ENCODE data around the gene IL3RA.

DNA sequence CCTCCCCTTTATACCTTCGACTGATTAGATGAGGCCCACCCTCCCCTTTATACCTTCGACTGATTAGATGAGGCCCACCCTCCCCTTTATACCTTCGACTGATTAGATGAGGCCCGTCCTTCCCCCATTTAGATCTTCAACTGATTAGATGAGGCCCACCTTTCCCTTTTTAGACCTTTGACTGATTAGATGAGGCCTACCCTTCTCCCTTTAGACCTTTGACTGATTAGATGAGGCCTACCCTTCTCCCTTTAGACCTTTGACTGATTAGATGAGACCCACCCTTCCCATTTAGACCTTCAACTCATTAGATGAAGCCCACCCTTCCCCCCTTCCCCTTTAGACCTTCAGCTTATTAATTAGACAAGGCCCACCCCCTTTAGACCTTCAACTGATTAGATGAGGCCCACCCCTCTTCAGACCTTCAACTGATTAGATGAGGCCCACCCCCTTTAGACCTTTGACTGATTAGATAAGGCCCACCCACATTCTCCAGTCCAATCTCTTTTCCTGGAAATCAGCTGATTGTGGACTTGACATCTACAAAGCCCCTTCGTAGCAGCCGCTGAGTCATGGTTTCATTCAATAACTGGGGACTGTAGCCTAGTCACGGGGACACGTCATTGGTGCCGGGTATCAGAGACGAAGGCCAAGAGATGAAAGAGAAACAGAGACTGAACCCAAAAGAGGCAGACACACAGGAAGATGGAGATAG, 28.8 kb upstream of the IL3RA start:
- TF ChIP-seq, protein P1, sequence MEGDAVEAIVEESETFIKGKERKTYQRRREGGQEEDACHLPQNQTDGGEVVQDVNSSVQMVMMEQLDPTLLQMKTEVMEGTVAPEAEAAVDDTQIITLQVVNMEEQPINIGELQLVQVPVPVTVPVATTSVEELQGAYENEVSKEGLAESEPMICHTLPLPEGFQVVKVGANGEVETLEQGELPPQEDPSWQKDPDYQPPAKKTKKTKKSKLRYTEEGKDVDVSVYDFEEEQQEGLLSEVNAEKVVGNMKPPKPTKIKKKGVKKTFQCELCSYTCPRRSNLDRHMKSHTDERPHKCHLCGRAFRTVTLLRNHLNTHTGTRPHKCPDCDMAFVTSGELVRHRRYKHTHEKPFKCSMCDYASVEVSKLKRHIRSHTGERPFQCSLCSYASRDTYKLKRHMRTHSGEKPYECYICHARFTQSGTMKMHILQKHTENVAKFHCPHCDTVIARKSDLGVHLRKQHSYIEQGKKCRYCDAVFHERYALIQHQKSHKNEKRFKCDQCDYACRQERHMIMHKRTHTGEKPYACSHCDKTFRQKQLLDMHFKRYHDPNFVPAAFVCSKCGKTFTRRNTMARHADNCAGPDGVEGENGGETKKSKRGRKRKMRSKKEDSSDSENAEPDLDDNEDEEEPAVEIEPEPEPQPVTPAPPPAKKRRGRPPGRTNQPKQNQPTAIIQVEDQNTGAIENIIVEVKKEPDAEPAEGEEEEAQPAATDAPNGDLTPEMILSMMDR (conservative IDR thresholded peaks at IDR 0.05; ENCODE audit: low read length) = no peak
- TF ChIP-seq EZH2phosphoT487 (IDR thresholded peaks at IDR 0.05; ENCODE audit: borderline replicate concordance, low read depth, low read length) = no peak

Data from OCI-LY7 (cell line).